GM20000 (cell line): ENCODE data around the gene CRB2.

Experiments used
- DNase-seq: peaks from one replicate; pipeline ENCODE4 v3.0.0; 2012; ENCODE audit warnings: low spot score
- CTCF ChIP-seq: IDR thresholded peaks from 2 replicates; pipeline ENCODE4 v1.5.1; 2012; ENCODE audit warnings: mild to moderate bottlenecking, control low read depth; ENCODE audit errors: extremely low read depth, missing control alignments

CRB2 gene

GRCh38 chr9:123382653-123383511 is 26.9 kb downstream of the CRB2 start:
- TF ChIP-seq CTCF, result no peak
- DNase-seq, result no peak

GRCh38 chr9:123383512-123384170 is 27.6 kb downstream of the CRB2 start:
- DNase-seq, result peak; percentile 26

GRCh38 chr9:123387686-123388085 is 31.7 kb downstream of the CRB2 start:
- no peak for DNase-seq
- TF ChIP-seq CTCF, result no peak

More at GRCh38 chr9:123383512-123384170, 27.6 kb downstream of the CRB2 start:
- TF ChIP-seq CTCF, result no peak

GRCh38 chr9:123389070-123389469 is 33.1 kb downstream of the CRB2 start:
- no peak for DNase-seq
- TF ChIP-seq CTCF, result no peak

- no peak for TF ChIP-seq CTCF
Observed at GRCh38 chr9:123389698-123390097, 33.7 kb downstream of the CRB2 start.

GRCh38 chr9:123390337-123391135 is 34.5 kb downstream of the CRB2 start:
- TF ChIP-seq CTCF, result no peak
- no peak for DNase-seq

More at GRCh38 chr9:123389698-123390097, 33.7 kb downstream of the CRB2 start:
- DNase-seq, result no peak
